ENCODE data around the gene CNR2. TPM values are rescaled to one million over a fixed set of nuclear protein-coding genes. Genes with fewer than 3 reads are reported as not detected.
"Not testable (repeated sequence)": the region's sequence is repeated elsewhere in the genome, so short reads cannot be mapped to it uniquely, and the experiment has no call there.

The CNR2 gene
- polyA plus RNA-seq, 2 of the 4 experiments (the other 2 are of a cell fraction) = not detected

- FAIRE-seq = no peak
- H3K4me1 ChIP-seq = peaks cover 6% of the 10 kb centered on the region; the same call in 1 of the 3 replicates
- peak overlapping the region; percentile 29 to 72; a peak in 3 of 6 replicates for H3K27ac ChIP-seq
- ChIA-PET CTCF (interaction anchor here (1.1 to 1.6 kb wide), 2 partner anchors 28 to 32 kb away, joined by 3 to 7 read pairs; no protein-coding TSS in a partner anchor), POLR2A (interaction anchor here (3.4 kb wide), 1 partner anchor 13 kb away, joined by 9 read pairs; the partner anchor contains the start of gene HMGCL)
- peak overlapping the region; percentile 92 for H3K4me2 ChIP-seq
- peak in 1 of 2 experiments; percentile 69; a peak in 2 of 4 replicates for TF ChIP-seq CEBPB (IDR thresholded peaks at IDR 0.05)
- no peak for TF ChIP-seq MAZ (IDR thresholded peaks at IDR 0.05; ENCODE audit: borderline replicate concordance, low read depth, low read length)
- peak; percentile 47 to 52 for DNase-seq (ENCODE audit: low read depth in 1 of 2, low spot score in 1 of 2)
- peak; percentile 98 to 99 for ATAC-seq
- peak overlapping the region; percentile 52 for H3K4me3 ChIP-seq
- H3K9me3 ChIP-seq = no peaks in the 10 kb centered on the region
- under 1% methylated on average over 14 of the region's 21 CpGs for WGBS (ENCODE audit: missing lambda C conversion rate)
Measured at GRCh38 chr1:23838401-23838866, 74.7 kb downstream of the CNR2 start.

GRCh38 chr1:23837908-23838307 is 75.3 kb downstream of the CNR2 start:
- Histone ChIP-seq H3K4me2 (peak overlapping the region; percentile 92), H3K4me1 (peaks cover 6% of the 10 kb centered on the region; the same call in 1 of the 3 replicates), H3K4me3 (peak overlapping the region; percentile 52), H3K27ac (peak overlapping the region in 1 of 2 experiments; percentile 72; a peak in 2 of 6 replicates), H3K9me3 (no peaks in the 10 kb centered on the region)
- TF ChIP-seq HES2 (IDR thresholded peaks at IDR 0.05) (no peak), TFCP2L1 (CRISPR knock-in tag; IDR thresholded peaks at IDR 0.05) (no peak), MAFK (IDR thresholded peaks at IDR 0.05; ENCODE audit: partially characterized antibody) (no peak), HOXB13 (CRISPR knock-in tag; IDR thresholded peaks at IDR 0.05; ENCODE audit: low read depth) (no peak), REST (IDR thresholded peaks at IDR 0.05) (no peak), FOSB (CRISPR knock-in tag; IDR thresholded peaks at IDR 0.05) (no peak), BCL3 (IDR thresholded peaks at IDR 0.05) (no peak), RFX5 (IDR thresholded peaks at IDR 0.05) (no peak), CHD4 (IDR thresholded peaks at IDR 0.05; ENCODE audit: borderline replicate concordance) (no peak), ATOH8 (CRISPR knock-in tag; IDR thresholded peaks at IDR 0.05; ENCODE audit: low read depth) (no peak)
- ChIA-PET CTCF (interaction anchor here (1.1 to 1.6 kb wide), 2 partner anchors 27 to 32 kb away, joined by 3 to 7 read pairs; no protein-coding TSS in a partner anchor), POLR2A (interaction anchor here (3.4 kb wide), 1 partner anchor 13 kb away, joined by 9 read pairs; the partner anchor contains the start of gene HMGCL)
- FAIRE-seq (no peak), DNase-seq (ENCODE audit: low read depth in 1 of 2, low spot score in 1 of 2) (no peak), ATAC-seq (peak; percentile 55 to 59; a peak in 4 of 6 replicates)
- 13% methylated on average over 11 of the region's 13 CpGs for WGBS (ENCODE audit: missing lambda C conversion rate)

- POLR2A ChIA-PET = no interaction called here
Measured at GRCh38 chr1:23836037-23836436, 77.1 kb downstream of the CNR2 start.

GRCh38 chr1:23834156-23834555 is 79.0 kb downstream of the CNR2 start:
- ATAC-seq; FAIRE-seq; DNase-seq (ENCODE audit: low read depth in 1 of 2, low spot score in 1 of 2); H3K4me2 ChIP-seq; H3K27ac ChIP-seq; CTCF ChIA-PET; H3K9me3 ChIP-seq; H3K4me3 ChIP-seq; H3K4me1 ChIP-seq: not testable (repeated sequence)
- WGBS (ENCODE audit: missing lambda C conversion rate) = 54% methylated on average over 6 of the region's 6 CpGs
- POLR2A ChIA-PET = interaction anchor here (1.4 kb wide), 1 partner anchor 9 kb away, joined by 3 read pairs; the partner anchor contains the start of gene HMGCL

More at GRCh38 chr1:23836037-23836436, 77.1 kb downstream of the CNR2 start:
- no peak overlapping the region for H3K4me3 ChIP-seq
- H3K27ac ChIP-seq = no peak overlapping the region
- TF ChIP-seq SMC3 (IDR thresholded peaks at IDR 0.05) (no peak), MAFK (IDR thresholded peaks at IDR 0.05; ENCODE audit: partially characterized antibody) (no peak), ZC3H11A (IDR thresholded peaks at IDR 0.05) (no peak), KDM1A (IDR thresholded peaks at IDR 0.05; ENCODE audit: low read depth) (no peak), RARB (CRISPR knock-in tag; IDR thresholded peaks at IDR 0.05) (no peak), ATOH8 (CRISPR knock-in tag; IDR thresholded peaks at IDR 0.05; ENCODE audit: low read depth) (no peak), KDM5A (IDR thresholded peaks at IDR 0.05) (no peak), HMGXB4 (CRISPR knock-in tag; IDR thresholded peaks at IDR 0.05; ENCODE audit: borderline replicate concordance) (no peak)
- H3K4me2 ChIP-seq = no peak overlapping the region
- FAIRE-seq (no peak), DNase-seq (ENCODE audit: low read depth in 1 of 2, low spot score in 1 of 2) (no peak), ATAC-seq (no peak)
- CTCF ChIA-PET = no interaction called here
- H3K4me1 ChIP-seq = peaks cover 6% of the 10 kb centered on the region; the same call in 1 of the 3 replicates
- no peaks in the 10 kb centered on the region for H3K9me3 ChIP-seq
- 47% methylated on average over 3 of the region's 3 CpGs for WGBS (ENCODE audit: missing lambda C conversion rate)

All from A549 (cell line).